PC-3 (cell line): ENCODE data around the gene ADAMTS5. TPM values are rescaled to one million over a fixed set of nuclear protein-coding genes. Genes with fewer than 3 reads are reported as not detected.

Source experiments
- ATAC-seq: fragments of 200-7000 bp; cut with Tn5 transposase; 2 replicates; pipeline ENCODE4 v1.9.1; 2020; ENCODE audit warnings: mild to moderate bottlenecking, moderate library complexity
- BruUV-seq: library from RNA; stranded (reverse); fragments of 400-500 nt; replicated peaks from 2 replicates; lab custom pipeline; 2021; lab: Mats Ljungman, UMichigan
- CTCF ChIA-PET: fragments of 300-600 bp; sonication (Branson Sonifier 250); formaldehyde crosslinking; loops from one replicate; lab custom pipeline; 2022; ENCODE audit warnings: antibody characterized with exemption; lab: Charles Lee
- POLR2A ChIA-PET: fragments of 300-600 bp; sonication (Branson Sonifier 250); formaldehyde crosslinking; loops from one replicate; lab custom pipeline; 2022; ENCODE audit warnings: antibody characterized with exemption; ENCODE audit not compliant: unreplicated experiment; lab: Charles Lee
- DNase-seq: peaks from one replicate; pipeline ENCODE4 v3.0.0-alpha.2; 2015
- H2AFZ ChIP-seq: fragments of 300-600 bp; sonication (generic); 2 replicates; pipeline ENCODE4 v1.6.0; 2016; ENCODE audit warnings: antibody characterized with exemption, low read length
- H3F3A ChIP-seq: fragments of 300-600 bp; sonication (generic); one replicate; pipeline ENCODE4 v1.6.0; 2017; ENCODE audit warnings: antibody characterized with exemption, low read length, control low read depth, mild to moderate bottlenecking; ENCODE audit not compliant: unreplicated experiment
- H3K27ac ChIP-seq: fragments of 300-600 bp; sonication (generic); 2 replicates; pipeline ENCODE4 v1.5.1; 2016; ENCODE audit warnings: mild to moderate bottlenecking, low read length
- H3K27me3 ChIP-seq: fragments of 300-600 bp; sonication (generic); 2 replicates; pipeline ENCODE4 v1.6.1; 2016; ENCODE audit warnings: low read length, mixed read lengths
- H3K36me3 ChIP-seq: fragments of 300-600 bp; sonication (generic); 2 replicates; pipeline ENCODE4 v1.6.1; 2016; ENCODE audit warnings: low read depth, mixed run types, low read length, mixed read lengths
- H3K4me1 ChIP-seq: fragments of 300-600 bp; sonication (generic); 2 replicates; pipeline ENCODE4 v1.5.1; 2016; ENCODE audit warnings: low read length; ENCODE audit not compliant: insufficient read depth
- H3K4me2 ChIP-seq: fragments of 300-600 bp; sonication (generic); 2 replicates; pipeline ENCODE4 v1.6.0; 2016; ENCODE audit warnings: low read length
- H3K4me3 ChIP-seq: fragments of 300-600 bp; sonication (generic); 2 replicates; pipeline ENCODE4 v1.5.1; 2016; ENCODE audit warnings: mild to moderate bottlenecking, low read length, mixed read lengths
- H3K79me2 ChIP-seq: fragments of 300-600 bp; sonication (generic); 2 replicates; pipeline ENCODE4 v1.6.1; 2017; ENCODE audit warnings: low read length, mixed read lengths
- H3K9ac ChIP-seq: fragments of 300-600 bp; sonication (generic); 2 replicates; pipeline ENCODE4 v1.6.0; 2016; ENCODE audit warnings: mild to moderate bottlenecking, low read length
- H3K9me2 ChIP-seq: fragments of 300-600 bp; sonication (generic); replicated peaks from 2 replicates; pipeline ENCODE4 v1.6.1; 2016; ENCODE audit warnings: mixed run types, low read length, mixed read lengths
- H3K9me3 ChIP-seq: fragments of 300-600 bp; sonication (generic); 2 replicates; pipeline ENCODE4 v1.6.1; 2016; ENCODE audit warnings: low read length, mixed read lengths
- H4K20me1 ChIP-seq: fragments of 300-600 bp; sonication (generic); 2 replicates; pipeline ENCODE4 v1.6.1; 2016; ENCODE audit warnings: low read length, mixed read lengths
- EZH2 ChIP-seq: fragments of 300-600 bp; sonication (generic); IDR thresholded peaks from one replicate; pipeline ENCODE4 v1.6.1; 2017; ENCODE audit warnings: antibody characterized with exemption, mild to moderate bottlenecking, low read length; ENCODE audit not compliant: unreplicated experiment
- EZH2phosphoT487 ChIP-seq: fragments of 300-600 bp; sonication (generic); IDR thresholded peaks from 2 replicates; pipeline ENCODE4 v1.6.1; 2018; ENCODE audit warnings: mild to moderate bottlenecking, antibody characterized with exemption, low read length, borderline replicate concordance
- intact Hi-C: fragments of 100-400 bp; cut with micrococcal nuclease; formaldehyde crosslinking; loops from 2 replicates; pipeline ENCODE4 v1.9.0; 2023
- total RNA-seq: library from RNA; depleted of rRNA; stranded (reverse); fragments of >200 nt; gene quantifications from 2 replicates; pipeline ENCODE4 v1.2.3, GENCODE V29; 2014
- TF ChIP-seq, protein P1 (sequence below): fragments of 300-600 bp; sonication (generic); conservative IDR thresholded peaks from 2 replicates; pipeline ENCODE4 v1.5.1; 2017; ENCODE audit warnings: antibody characterized with exemption, low read depth, mild to moderate bottlenecking, low read length

ADAMTS5 gene
- total RNA-seq, 1 experiment from 2014 or later: not detected

DNA sequence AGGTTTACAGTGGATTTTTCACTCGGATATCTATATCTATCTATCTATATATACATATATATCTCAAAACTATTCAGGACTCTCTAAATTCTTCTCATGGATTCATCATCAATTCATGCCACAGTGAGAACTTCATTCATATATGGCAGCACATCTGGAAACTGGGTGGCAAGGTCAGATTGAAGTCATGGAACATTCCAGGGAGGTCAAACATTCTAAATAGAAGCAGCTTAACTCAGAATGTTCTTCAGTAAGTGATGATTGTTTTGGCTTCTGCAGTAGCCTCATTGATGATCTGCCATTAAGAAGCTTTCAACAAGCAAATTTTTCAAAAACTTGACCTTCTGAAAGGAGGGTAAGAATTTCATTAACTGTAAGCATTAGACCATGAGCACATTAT is 74.7 kb downstream of the ADAMTS5 start:
- no peak overlapping the region for H3K4me2 ChIP-seq
- ChIA-PET CTCF (no interaction called here), POLR2A (no interaction called here)
- TF ChIP-seq EZH2: no peak
- no peak for TF ChIP-seq EZH2phosphoT487
- TF ChIP-seq, protein P1, sequence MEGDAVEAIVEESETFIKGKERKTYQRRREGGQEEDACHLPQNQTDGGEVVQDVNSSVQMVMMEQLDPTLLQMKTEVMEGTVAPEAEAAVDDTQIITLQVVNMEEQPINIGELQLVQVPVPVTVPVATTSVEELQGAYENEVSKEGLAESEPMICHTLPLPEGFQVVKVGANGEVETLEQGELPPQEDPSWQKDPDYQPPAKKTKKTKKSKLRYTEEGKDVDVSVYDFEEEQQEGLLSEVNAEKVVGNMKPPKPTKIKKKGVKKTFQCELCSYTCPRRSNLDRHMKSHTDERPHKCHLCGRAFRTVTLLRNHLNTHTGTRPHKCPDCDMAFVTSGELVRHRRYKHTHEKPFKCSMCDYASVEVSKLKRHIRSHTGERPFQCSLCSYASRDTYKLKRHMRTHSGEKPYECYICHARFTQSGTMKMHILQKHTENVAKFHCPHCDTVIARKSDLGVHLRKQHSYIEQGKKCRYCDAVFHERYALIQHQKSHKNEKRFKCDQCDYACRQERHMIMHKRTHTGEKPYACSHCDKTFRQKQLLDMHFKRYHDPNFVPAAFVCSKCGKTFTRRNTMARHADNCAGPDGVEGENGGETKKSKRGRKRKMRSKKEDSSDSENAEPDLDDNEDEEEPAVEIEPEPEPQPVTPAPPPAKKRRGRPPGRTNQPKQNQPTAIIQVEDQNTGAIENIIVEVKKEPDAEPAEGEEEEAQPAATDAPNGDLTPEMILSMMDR: no peak
- H3K9ac ChIP-seq: no peak overlapping the region
- H3K9me2 ChIP-seq: no peaks in the 10 kb centered on the region
- no peak overlapping the region for H2AFZ ChIP-seq
- BruUV-seq: no TSS peak
- H3K27ac ChIP-seq: no peak overlapping the region
- DNase-seq (no peak), ATAC-seq (no peak)
- H3K79me2 ChIP-seq: no peaks in the 10 kb centered on the region
- no peaks in the 10 kb centered on the region for H4K20me1 ChIP-seq
- no peak overlapping the region for H3K4me3 ChIP-seq
- H3F3A ChIP-seq: no peaks in the 10 kb centered on the region
- no peaks in the 10 kb centered on the region for H3K36me3 ChIP-seq
- H3K9me3 ChIP-seq: no peaks in the 10 kb centered on the region
- H3K27me3 ChIP-seq: no peaks in the 10 kb centered on the region
- no peaks in the 10 kb centered on the region for H3K4me1 ChIP-seq
- intact Hi-C loops: no loop called here

GRCh38 chr21:26888931-26889330 is 78.0 kb downstream of the ADAMTS5 start:
- no peak overlapping the region for H3K4me2 ChIP-seq
- H4K20me1 ChIP-seq: no peaks in the 10 kb centered on the region
- CTCF ChIA-PET: no interaction called here
- TF ChIP-seq, protein P1: no peak
- TF ChIP-seq EZH2 (no peak), EZH2phosphoT487 (no peak)
- no peaks in the 10 kb centered on the region for H3K36me3 ChIP-seq
- ATAC-seq: no peak
- no peak overlapping the region for H2AFZ ChIP-seq
- no peak for DNase-seq
- no peaks in the 10 kb centered on the region for H3K27me3 ChIP-seq
- no peaks in the 10 kb centered on the region for H3K79me2 ChIP-seq
- no peaks in the 10 kb centered on the region for H3K9me3 ChIP-seq
- BruUV-seq: no TSS peak
- POLR2A ChIA-PET: no interaction called here
- H3K4me1 ChIP-seq: no peaks in the 10 kb centered on the region
- no peak overlapping the region for H3K4me3 ChIP-seq
- no peak overlapping the region for H3K9ac ChIP-seq
- intact Hi-C loops: loop anchor here (10.0 kb wide), 1 partner anchor 586 kb away; no protein-coding TSS in a partner anchor
- H3K27ac ChIP-seq: no peak overlapping the region
- no peaks in the 10 kb centered on the region for H3K9me2 ChIP-seq
- no peaks in the 10 kb centered on the region for H3F3A ChIP-seq

DNA sequence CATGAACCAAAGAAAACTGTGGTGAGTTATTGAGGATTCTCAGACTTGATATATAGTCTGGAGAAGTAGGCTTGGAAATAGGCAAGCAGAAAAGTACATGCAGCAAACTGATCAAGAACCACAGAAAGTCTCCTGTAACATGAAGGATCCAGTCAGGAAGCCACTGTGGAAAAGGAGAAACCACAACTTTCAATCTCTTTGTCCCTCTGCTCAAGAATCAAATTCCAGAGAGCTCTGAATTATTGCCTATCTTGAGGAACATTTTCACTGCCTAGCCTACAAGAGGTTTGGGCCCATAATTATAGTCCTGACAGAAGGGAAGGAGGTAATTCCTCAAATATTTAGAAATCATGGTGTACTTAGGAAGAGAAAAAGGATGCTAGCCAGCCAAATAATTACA is 78.6 kb downstream of the ADAMTS5 start:
- intact Hi-C loops: loop anchor here (10.0 kb wide), 1 partner anchor 587 kb away; no protein-coding TSS in a partner anchor
- H3K4me3 ChIP-seq: no peak overlapping the region
- ChIA-PET POLR2A (no interaction called here), CTCF (no interaction called here)
- H3K79me2 ChIP-seq: no peaks in the 10 kb centered on the region
- no peaks in the 10 kb centered on the region for H3K9me3 ChIP-seq
- no TSS peak for BruUV-seq
- H3K9me2 ChIP-seq: no peaks in the 10 kb centered on the region
- no peaks in the 10 kb centered on the region for H3K27me3 ChIP-seq
- DNase-seq: no peak
- H3K36me3 ChIP-seq: no peaks in the 10 kb centered on the region
- ATAC-seq: no peak
- H4K20me1 ChIP-seq: no peaks in the 10 kb centered on the region
- H3F3A ChIP-seq: no peaks in the 10 kb centered on the region
- no peak overlapping the region for H3K27ac ChIP-seq
- TF ChIP-seq, protein P1: no peak
- no peak for TF ChIP-seq EZH2phosphoT487
- no peak for TF ChIP-seq EZH2
- H3K4me1 ChIP-seq: no peaks in the 10 kb centered on the region
- no peak overlapping the region for H2AFZ ChIP-seq
- no peak overlapping the region for H3K9ac ChIP-seq
- H3K4me2 ChIP-seq: no peak overlapping the region
